HG03060 (cell line): ENCODE measurements around the gene NKRF.

Experiments
- ATAC-seq: cut with Tn5 transposase; IDR thresholded peaks from one replicate; pipeline ENCODE4 v1.9.1; 2021; ENCODE audit warnings: low read depth, moderate number of reproducible peaks; ENCODE audit not compliant: unreplicated experiment

The NKRF gene

GRCh38 chrX:119617517-119618164 lies 11.4 kb upstream of the NKRF start:
- peak; percentile 48 for ATAC-seq

GRCh38 chrX:119614776-119615175 lies 8.6 kb upstream of the NKRF start:
- no peak for ATAC-seq

- no peak for ATAC-seq
These were observed 780 bp upstream of the NKRF start for GRCh38 chrX:119607018-119607389.

GRCh38 chrX:119605464-119606279 lies 552 bp downstream of the NKRF start:
- no peak for ATAC-seq

- ATAC-seq: no peak
These were observed 1.3 kb downstream of the NKRF start for GRCh38 chrX:119604766-119605463.

GRCh38 chrX:119602701-119603255 lies 3.4 kb downstream of the NKRF start:
- ATAC-seq: no peak

- ATAC-seq: no peak
These were observed 16.4 kb downstream of the NKRF start for GRCh38 chrX:119589810-119590209.

GRCh38 chrX:119583431-119584059 lies 22.7 kb downstream of the NKRF start:
- ATAC-seq: no peak

- no peak for ATAC-seq
These were observed 26.8 kb downstream of the NKRF start for GRCh38 chrX:119579414-119579813.

- peak; percentile 50 for ATAC-seq
These were observed 31.6 kb downstream of the NKRF start, which contains the start of gene UBE2A for GRCh38 chrX:119574394-119575266. UBE2A (plus strand) TSS chrX:119574563; CDS start chrX:119574712, 149 bp downstream.

GRCh38 chrX:119573840-119574393 lies 32.3 kb downstream of the NKRF start:
- ATAC-seq: peak; percentile 67

GRCh38 chrX:119573222-119573621 lies 33.0 kb downstream of the NKRF start:
- no peak for ATAC-seq

- ATAC-seq: no peak
These were observed 35.8 kb downstream of the NKRF start for GRCh38 chrX:119570351-119570835.

GRCh38 chrX:119565107-119565663 lies 41.0 kb downstream of the NKRF start, which contains the start of gene STEEP1:
STEEP1 (minus strand) TSS chrX:119565409; CDS start chrX:119565355, 54 bp downstream.
- ATAC-seq: peak; percentile 91

- ATAC-seq: no peak
These were observed 53.7 kb downstream of the NKRF start for GRCh38 chrX:119552508-119552907.

GRCh38 chrX:119549327-119550016 lies 56.8 kb downstream of the NKRF start:
- no peak for ATAC-seq

GRCh38 chrX:119541188-119541587 lies 65.0 kb downstream of the NKRF start:
- no peak for ATAC-seq

- ATAC-seq: no peak
These were observed 66.4 kb downstream of the NKRF start for GRCh38 chrX:119539872-119540271.
